NCI-H2107 (cell line): ENCODE results near the gene UGP2.
"Not testable (repeated sequence)": the region's sequence is repeated elsewhere in the genome, so short reads cannot be mapped to it uniquely, and the experiment has no call there.

ENCODE experiments used
- DNase-seq: peaks from one replicate; lab custom pipeline; 2025; lab: John Stamatoyannopoulos, UW

The UGP2 gene

GRCh38 chr2:63840081-63840784 lies 1.5 kb upstream of the UGP2 start:
- no peak for DNase-seq

GRCh38 chr2:63840785-63841253 lies 877 bp upstream of the UGP2 start:
- peak; percentile 93 for DNase-seq

GRCh38 chr2:63842149-63843061 lies 709 bp downstream of the UGP2 start:
- peak; percentile 11 for DNase-seq

GRCh38 chr2:63843093-63843492 lies 1.4 kb downstream of the UGP2 start:
- DNase-seq = no peak

DNA sequence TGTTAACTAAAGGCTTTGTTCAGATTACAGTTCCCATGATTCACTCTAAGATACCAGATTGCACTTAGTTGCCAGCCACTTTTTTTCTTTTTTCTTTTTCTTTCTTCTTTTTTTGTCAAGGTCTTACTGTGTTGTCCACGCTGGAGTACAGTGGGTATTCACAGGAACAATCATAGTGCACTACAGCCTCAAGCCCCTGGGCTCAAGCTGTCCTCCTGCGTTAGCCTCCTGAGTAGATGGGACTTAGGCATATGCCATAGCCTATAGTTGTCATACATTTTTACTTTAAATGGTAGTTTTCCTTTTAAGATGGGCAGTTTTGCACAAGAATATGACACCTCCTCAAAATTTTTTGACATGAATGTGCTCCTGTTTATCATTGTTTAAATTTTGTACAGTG lies 2.1 kb downstream of the UGP2 start:
- no peak for DNase-seq

DNA sequence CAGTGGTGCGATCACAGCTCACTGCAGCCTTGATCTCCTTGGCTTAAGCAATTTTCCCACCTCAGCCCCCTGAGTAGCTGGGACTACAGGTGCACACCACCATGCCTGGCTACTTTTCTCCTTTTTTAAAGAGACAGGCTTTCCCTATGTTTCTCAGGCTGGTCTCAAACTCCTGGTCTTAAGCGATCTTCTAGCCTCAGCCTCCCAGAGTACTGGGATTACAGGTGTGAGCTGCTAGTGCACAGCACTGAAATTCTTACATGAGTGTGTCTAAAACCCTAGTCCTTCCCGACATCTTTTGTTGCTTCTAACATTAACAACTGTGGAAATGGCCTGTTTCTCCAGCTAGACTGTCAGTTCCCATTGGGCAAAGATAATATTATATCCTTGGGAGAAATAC lies 2.9 kb downstream of the UGP2 start:
- no peak for DNase-seq

- DNase-seq = no peak
Measured at GRCh38 chr2:63845866-63846265, 4.2 kb downstream of the UGP2 start.

- DNase-seq = no peak
Measured at GRCh38 chr2:63846487-63846886, 4.8 kb downstream of the UGP2 start.

DNA sequence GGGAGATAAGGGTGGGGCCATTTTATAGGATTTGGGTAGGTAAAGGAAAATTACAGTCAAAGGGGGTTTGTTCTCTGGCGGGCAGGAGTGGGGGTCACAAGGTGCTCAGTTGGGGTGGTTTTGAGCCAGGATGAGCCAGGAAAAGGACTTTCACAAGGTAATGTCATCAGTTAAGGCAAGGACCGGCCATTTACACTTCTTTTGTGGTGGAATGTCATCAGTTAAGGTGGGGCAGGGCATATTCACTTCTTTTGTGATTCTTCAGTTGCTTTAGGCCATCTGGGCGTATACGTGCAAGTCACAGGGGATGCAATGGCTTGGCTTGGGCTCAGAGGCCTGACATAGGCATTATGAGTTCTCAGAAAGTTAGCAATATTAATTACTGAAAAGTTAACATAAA lies 5.9 kb downstream of the UGP2 start:
- DNase-seq = not testable (repeated sequence)

- no peak for DNase-seq
Measured at GRCh38 chr2:63849381-63850203, 7.9 kb downstream of the UGP2 start.

DNA sequence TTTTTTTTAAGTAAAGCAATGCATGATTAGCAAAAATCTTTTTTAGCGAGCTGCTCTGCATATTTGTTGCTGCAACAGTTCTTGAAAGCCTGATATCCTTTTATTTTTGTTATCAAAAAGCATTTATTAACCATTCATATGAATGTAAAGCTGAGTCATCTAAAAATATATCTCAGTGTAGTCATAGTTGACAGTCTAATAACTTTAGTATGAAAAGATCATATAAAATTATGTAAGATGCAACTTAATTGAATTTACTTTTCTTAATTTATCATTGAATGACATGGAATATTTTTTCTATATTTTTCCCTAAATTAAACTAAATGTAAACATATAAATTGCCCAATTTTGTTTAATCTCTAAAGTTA lies 8.5 kb downstream of the UGP2 start:
- no peak for DNase-seq

GRCh38 chr2:63850649-63851048 lies 9.0 kb downstream of the UGP2 start:
- no peak for DNase-seq

DNA sequence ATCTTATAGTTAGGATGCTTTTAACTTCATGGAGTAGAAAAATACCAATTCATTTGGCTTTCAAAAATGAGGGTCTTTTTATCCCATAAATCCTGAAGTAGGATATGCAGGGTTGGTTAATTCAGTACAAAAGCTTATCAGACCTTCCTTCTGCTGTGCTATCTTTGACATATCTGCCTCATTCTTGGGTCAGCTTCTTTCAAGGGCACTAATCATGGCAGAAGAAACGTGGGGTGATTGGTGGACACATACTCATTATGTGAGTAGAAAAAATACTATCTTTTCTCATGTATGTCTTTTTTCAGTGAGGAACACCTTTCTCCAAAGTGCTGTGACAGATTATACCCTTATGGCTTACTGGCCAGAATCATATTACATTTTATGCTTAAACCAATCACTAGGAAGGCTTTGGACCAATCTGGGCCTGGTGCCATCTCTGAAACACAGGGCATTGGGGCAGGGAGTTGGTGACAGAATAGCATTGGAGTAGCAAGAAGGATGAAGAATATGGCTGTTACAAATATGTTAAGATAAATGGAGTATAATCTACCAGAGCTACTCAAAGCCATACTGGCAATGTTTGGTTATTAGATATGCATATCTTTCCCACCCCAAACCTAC lies 10.1 kb downstream of the UGP2 start:
- DNase-seq = no peak

DNA sequence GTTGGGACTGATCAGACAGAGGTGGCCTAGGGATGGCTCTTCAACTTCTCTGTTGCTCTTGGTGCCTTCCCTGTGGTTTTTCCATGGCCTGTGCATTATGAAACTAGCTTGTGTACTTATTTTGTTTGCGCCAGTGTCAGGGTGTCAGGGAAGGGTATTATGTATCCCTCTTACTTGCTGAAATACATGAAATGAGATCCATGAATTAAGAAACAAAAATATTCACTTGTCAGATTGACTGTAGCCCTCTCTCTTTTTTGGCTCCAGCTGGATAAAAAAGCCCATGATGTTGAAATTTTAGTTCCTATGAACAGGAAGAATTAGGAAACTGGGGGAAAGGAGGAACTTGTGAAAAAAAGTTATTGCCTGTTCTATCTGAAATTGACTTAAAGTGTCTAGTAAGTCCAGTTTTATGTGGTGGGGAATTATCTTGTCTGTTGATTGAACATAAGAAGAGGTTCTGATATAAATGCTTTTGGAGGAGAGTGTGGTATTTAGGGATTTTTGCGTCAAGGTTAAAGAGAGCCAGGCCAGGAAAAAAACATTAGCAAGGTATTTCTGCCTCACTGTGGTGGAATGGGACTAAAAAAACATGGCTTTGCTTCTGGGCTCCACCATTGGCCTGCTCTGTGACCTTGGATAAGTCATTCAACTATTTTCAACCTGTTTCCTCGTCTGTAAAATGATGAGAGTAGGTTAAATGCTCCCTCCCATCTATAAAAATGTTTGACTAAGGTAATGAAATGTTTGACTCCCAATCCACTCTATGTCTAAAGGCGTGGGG lies 12.0 kb downstream of the UGP2 start:
- DNase-seq = no peak

DNA sequence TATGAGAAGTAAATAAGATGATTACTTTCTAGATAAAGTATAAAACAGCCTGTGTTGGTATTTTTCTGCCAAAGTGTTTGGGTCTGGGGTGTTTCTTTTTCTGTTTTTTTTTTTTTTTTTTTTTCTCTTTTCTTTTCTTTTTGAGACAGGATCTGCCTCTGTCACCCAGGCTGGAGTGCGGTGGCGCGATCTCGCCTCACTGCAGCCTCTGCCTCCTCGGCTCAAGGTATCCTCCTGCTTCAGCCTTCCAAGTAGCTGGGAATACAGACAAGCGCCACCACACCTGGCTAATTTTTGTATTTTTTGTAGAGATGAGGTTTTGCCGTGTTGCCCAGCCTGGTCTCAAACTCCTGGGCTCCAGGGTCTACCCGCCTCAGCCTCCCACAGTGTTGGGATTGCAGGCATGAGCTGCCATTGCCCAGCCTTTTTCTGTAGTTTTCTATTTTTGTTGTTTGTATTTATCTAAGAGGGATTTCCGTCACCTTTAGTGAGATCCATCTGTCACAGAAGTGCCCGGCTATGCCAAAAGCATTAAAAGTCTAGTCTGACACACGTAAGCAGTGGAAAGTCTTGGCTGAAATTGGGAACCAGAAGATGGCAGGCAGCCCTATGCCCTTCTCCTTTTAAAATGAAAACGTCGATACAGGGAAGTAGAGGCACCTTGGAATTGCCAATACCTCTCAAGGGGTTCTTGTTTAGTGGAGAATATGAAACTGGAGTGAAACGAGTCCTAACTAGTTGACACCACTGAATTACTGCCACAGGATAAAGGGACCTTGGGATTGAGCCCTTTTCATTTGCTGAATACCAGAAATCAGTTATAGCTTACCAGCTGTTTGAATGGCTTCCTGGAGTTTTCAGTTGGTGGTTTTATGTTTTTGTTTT lies 14.0 kb downstream of the UGP2 start:
- DNase-seq = no peak

GRCh38 chr2:63856303-63856603 lies 14.6 kb downstream of the UGP2 start:
- DNase-seq = no peak

- no peak for DNase-seq
Measured at GRCh38 chr2:63858291-63858690, 16.6 kb downstream of the UGP2 start.

DNA sequence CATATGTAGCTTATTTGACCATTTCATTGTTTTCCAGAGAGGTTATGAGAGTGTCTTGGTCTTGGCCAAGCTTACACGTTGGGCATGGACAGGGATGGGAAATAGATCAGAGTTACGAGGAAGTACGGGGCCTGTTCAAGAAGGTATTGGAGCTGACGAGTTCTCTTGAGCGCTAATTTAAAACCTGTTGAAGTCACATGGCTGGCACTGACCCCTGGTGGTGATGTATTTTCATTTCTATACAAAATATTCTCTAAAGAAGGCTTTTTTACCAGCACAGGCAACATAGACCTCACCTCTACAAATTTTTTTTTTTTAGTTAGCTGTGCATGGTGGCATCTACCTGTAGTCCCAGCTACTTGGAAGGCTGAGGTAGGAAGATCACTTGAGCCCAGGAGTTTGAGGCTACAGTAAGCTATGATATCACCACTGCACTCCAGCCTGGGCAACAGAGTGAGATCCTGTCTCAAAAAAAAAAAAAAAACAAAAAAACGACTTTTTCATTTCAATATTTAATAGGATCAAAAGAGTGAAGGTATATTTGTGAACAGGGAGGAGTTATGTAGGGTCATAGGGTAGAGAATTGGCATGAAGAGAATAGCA lies 19.6 kb downstream of the UGP2 start:
- no peak for DNase-seq

DNA sequence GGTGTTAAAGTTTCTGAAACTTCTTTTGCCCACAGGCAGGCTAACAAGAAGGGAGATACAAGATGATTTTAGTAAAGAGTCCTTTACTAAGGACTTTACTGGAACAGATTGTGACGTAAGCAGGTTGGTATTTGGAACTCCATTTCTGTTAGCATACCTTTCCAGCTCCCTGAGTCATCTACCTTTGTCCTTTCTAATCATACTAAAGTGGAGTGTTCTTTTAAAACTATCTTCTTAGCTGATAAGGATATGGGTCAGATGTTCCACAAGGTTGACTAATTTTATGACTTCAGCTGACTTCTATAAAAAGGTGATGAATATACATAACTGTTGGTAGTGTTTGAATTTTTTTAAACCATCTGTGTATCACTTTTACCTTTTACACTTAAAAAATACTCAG lies 21.1 kb downstream of the UGP2 start:
- no peak for DNase-seq

DNA sequence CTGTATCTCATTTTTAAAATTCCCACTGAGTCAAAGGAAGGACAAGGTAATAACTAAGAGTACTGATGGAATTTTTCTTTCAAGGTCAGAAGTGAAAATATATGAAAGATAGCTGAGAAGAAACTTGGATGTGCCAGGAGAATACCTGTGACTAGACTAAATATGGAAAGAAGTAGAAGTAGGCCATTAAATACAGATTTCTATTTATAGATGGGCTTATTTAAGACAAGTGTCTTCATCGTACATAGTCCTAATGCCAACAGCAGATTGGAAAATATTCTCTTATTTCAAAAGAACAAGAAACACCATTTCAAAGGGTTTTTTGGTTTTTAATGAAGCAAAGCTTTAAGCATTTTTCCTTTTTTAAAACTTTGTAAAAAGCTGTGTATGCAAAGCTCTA lies 22.0 kb downstream of the UGP2 start:
- DNase-seq = no peak
